Measurements from ENCODE around the gene FBXW11.
"Not testable (repeated sequence)": the region's sequence is repeated elsewhere in the genome, so short reads cannot be mapped to it uniquely, and the experiment has no call there.

The FBXW11 gene

GRCh38 chr5:171955761-171956160 is 50.7 kb downstream of the FBXW11 start:
- DNase-seq = no peak

GRCh38 chr5:171954721-171955120 is 51.7 kb downstream of the FBXW11 start:
- DNase-seq = no peak

GRCh38 chr5:171953860-171954701 is 52.4 kb downstream of the FBXW11 start:
- DNase-seq = no peak

- no peak for DNase-seq
These were observed 54.4 kb downstream of the FBXW11 start for GRCh38 chr5:171952021-171952420.

- no peak for DNase-seq
These were observed 55.2 kb downstream of the FBXW11 start for GRCh38 chr5:171951218-171951617.

GRCh38 chr5:171946000-171946781 is 60.2 kb downstream of the FBXW11 start:
- no peak for DNase-seq

GRCh38 chr5:171945476-171945875 is 61.0 kb downstream of the FBXW11 start:
- DNase-seq = no peak

- DNase-seq = no peak
These were observed 61.4 kb downstream of the FBXW11 start for GRCh38 chr5:171945066-171945465.

GRCh38 chr5:171942112-171942516 is 64.3 kb downstream of the FBXW11 start:
- DNase-seq = not testable (repeated sequence)

GRCh38 chr5:171941675-171942074 is 64.8 kb downstream of the FBXW11 start:
- DNase-seq = not testable (repeated sequence)

GRCh38 chr5:171941275-171941674 is 65.2 kb downstream of the FBXW11 start:
- DNase-seq = not testable (repeated sequence)

- no peak for DNase-seq
These were observed 66.5 kb downstream of the FBXW11 start for GRCh38 chr5:171939951-171940350.

GRCh38 chr5:171938358-171938757 is 68.1 kb downstream of the FBXW11 start:
- DNase-seq = no peak

- no peak for DNase-seq
These were observed 69.1 kb downstream of the FBXW11 start for GRCh38 chr5:171937351-171937750.

GRCh38 chr5:171934586-171934985 is 71.9 kb downstream of the FBXW11 start:
- DNase-seq = no peak

- DNase-seq = no peak
These were observed 75.3 kb downstream of the FBXW11 start for GRCh38 chr5:171931163-171931562.

GRCh38 chr5:171927345-171927941 is 79.0 kb downstream of the FBXW11 start:
- no peak for DNase-seq

GRCh38 chr5:171926311-171926710 is 80.1 kb downstream of the FBXW11 start:
- no peak for DNase-seq

- no peak for DNase-seq
These were observed 81.8 kb downstream of the FBXW11 start for GRCh38 chr5:171924493-171925122.

GRCh38 chr5:171920765-171921391 is 85.6 kb downstream of the FBXW11 start:
- no peak for DNase-seq

- DNase-seq = not testable (repeated sequence)
These were observed 90.7 kb downstream of the FBXW11 start for GRCh38 chr5:171915700-171916099.

Measured in amygdala (tissue), 56 donors.